Bronchial epithelial cell (primary cell): Measurements from ENCODE around the gene SLIRP. TPM values are rescaled to one million over a fixed set of nuclear protein-coding genes. Genes with fewer than 3 reads are reported as not detected.
A peak's percentile ranks its signal among the peaks of the same experiment; 100 is the strongest.

Source experiments
- DNase-seq: peaks from one replicate; pipeline ENCODE4 v3.0.0-alpha.2; 2010; ENCODE audit warnings: low read depth
- FAIRE-seq: peaks from 2 replicates; lab custom pipeline; 2011; peaks lifted over from hg19 to GRCh38; lab: Jason Lieb, UNC
- H3K27me3 ChIP-seq: 2 replicates; pipeline ENCODE4 v1.5.1; 2011; ENCODE audit warnings: low read length; ENCODE audit not compliant: control insufficient read depth, insufficient read depth
- H3K36me3 ChIP-seq: 2 replicates; pipeline ENCODE4 v1.5.1; 2011; ENCODE audit warnings: low read length; ENCODE audit not compliant: control insufficient read depth, insufficient read depth
- H3K4me3 ChIP-seq: 2 replicates; pipeline ENCODE4 v1.5.1; 2011; ENCODE audit warnings: mild to moderate bottlenecking, low read depth, low read length, control low read depth
- total RNA-seq: library from RNA; depleted of rRNA; stranded (reverse); fragments of >200 nt; gene quantifications from 2 replicates; pipeline ENCODE4 v1.2.1, GENCODE V29; 2014
- TF ChIP-seq, protein P1 (sequence below): IDR thresholded peaks from 2 replicates; pipeline ENCODE4 v1.5.1; 2011; ENCODE audit warnings: mild to moderate bottlenecking, moderate library complexity, low read length, control low read depth, inconsistent platforms; ENCODE audit not compliant: insufficient read depth, severe bottlenecking

Gene SLIRP
- total RNA-seq, 1 donor from 2014 or later, result 118 TPM

DNA sequence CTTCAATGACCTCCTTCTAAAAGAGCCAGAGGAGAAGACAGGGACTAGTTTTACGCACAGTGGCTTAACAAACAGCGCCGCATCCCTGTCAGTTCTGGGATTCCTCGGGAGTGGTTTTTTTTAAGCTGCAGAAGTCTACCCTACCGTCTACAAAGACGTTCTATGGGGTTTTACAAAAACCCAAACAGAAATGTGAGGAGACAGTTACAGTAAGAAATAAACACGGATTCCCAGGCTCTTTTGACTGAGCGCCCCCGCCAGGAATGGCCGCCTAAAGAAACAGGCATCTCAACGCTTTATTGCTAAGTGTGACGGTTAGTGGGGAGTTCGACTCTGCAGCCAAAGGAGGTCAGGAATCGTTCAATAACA lies 564 bp upstream of the SLIRP start:
- TF ChIP-seq, protein P1, sequence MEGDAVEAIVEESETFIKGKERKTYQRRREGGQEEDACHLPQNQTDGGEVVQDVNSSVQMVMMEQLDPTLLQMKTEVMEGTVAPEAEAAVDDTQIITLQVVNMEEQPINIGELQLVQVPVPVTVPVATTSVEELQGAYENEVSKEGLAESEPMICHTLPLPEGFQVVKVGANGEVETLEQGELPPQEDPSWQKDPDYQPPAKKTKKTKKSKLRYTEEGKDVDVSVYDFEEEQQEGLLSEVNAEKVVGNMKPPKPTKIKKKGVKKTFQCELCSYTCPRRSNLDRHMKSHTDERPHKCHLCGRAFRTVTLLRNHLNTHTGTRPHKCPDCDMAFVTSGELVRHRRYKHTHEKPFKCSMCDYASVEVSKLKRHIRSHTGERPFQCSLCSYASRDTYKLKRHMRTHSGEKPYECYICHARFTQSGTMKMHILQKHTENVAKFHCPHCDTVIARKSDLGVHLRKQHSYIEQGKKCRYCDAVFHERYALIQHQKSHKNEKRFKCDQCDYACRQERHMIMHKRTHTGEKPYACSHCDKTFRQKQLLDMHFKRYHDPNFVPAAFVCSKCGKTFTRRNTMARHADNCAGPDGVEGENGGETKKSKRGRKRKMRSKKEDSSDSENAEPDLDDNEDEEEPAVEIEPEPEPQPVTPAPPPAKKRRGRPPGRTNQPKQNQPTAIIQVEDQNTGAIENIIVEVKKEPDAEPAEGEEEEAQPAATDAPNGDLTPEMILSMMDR, result peak; percentile 53
- H3K27me3 ChIP-seq, result no peaks in the 10 kb centered on the region
- DNase-seq, result peak; percentile 37
- H3K36me3 ChIP-seq, result peaks cover 5% of the 10 kb centered on the region
- H3K4me3 ChIP-seq, result peak overlapping the region; percentile 97
- no peak for FAIRE-seq

DNA sequence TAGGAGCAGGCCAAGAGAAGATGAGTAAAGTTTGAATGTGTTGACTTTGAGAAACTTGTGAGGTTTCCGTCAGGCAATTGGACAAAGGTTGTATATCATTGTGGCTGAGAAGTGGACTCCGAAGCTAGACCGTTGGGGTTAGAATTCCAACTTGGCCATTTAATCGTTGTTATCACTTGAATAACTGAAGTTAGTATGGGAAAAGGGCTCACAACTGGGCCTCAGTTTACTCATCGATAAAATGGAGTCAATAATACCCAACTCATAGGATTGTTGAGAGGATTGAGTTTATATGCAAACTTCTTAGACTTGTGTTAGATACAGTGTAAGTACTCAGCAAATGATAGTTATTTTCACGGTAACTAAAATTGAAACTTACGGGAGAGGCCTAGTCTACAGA lies 846 bp downstream of the SLIRP start:
- Histone ChIP-seq H3K4me3 (peak overlapping the region; percentile 97), H3K36me3 (peaks cover 5% of the 10 kb centered on the region), H3K27me3 (no peaks in the 10 kb centered on the region)
- FAIRE-seq (no peak), DNase-seq (no peak)
- TF ChIP-seq, protein P1, result no peak

DNA sequence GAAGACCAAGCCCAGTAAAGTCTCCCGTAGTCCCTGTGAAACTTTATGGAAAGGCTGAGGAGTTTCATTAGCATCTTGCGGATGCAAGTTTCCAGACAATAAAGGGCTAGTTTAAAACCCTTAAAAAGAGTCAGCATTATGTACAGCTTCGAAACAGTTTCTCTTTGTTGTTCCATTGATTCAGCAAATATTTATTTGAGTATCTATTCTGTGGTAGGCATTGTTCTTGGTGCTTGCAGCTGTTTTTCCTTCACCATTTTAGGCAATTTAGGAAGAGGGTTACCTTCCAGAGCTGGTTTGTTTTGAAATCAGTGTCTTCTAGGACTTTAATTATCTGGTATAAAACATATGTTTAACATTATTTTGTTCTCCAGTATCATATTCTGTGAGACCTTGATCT lies 1.5 kb downstream of the SLIRP start:
- FAIRE-seq (no peak), DNase-seq (no peak)
- no peaks in the 10 kb centered on the region for H3K27me3 ChIP-seq
- H3K36me3 ChIP-seq, result peaks cover 4% of the 10 kb centered on the region
- H3K4me3 ChIP-seq, result no peak overlapping the region
- TF ChIP-seq, protein P1, result no peak

DNA sequence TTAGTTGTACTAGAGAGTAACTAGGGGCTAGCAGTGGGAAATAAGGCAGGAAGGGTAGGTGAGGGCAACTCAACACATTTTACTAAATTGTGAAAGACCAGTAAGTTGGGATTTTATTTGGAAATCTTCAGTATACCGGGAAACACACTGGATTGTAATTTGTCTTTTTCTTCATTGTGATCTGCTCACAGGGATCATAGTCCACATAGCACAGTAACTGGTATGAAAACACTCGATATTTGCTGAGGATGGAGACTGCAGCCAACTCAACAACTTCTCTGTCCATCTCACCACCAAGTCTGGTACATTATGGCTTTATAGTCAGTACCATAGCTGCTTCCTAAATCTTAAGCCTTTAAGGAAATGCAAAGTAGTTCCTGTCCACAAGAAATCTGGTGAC lies 2.5 kb downstream of the SLIRP start:
- no peak overlapping the region for H3K4me3 ChIP-seq
- TF ChIP-seq, protein P1, result no peak
- H3K36me3 ChIP-seq, result peaks cover 7% of the 10 kb centered on the region
- FAIRE-seq (no peak), DNase-seq (no peak)
- H3K27me3 ChIP-seq, result no peaks in the 10 kb centered on the region

DNA sequence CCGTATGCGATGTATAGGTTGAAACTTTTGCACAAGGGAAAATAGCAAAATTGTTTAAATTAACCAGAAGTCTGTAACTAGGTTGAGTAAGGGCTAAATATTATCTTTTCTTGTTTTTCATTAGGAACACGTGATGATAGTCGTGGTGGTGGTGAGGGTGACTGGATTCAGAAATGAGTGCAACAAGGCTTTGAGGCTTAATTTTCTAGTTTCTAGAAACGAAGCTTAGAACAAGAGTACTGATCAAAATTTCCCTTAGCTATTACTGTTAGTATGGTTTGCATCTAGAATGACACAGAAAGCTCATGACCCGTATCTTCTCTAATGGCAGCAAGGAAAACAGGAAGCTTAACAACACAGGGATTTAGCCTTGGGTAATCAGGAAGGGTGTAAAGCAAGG lies 7.0 kb downstream of the SLIRP start:
- FAIRE-seq (no peak), DNase-seq (no peak)
- TF ChIP-seq, protein P1, result no peak
- Histone ChIP-seq H3K4me3 (no peak overlapping the region), H3K36me3 (peaks cover 10% of the 10 kb centered on the region), H3K27me3 (no peaks in the 10 kb centered on the region)

DNA sequence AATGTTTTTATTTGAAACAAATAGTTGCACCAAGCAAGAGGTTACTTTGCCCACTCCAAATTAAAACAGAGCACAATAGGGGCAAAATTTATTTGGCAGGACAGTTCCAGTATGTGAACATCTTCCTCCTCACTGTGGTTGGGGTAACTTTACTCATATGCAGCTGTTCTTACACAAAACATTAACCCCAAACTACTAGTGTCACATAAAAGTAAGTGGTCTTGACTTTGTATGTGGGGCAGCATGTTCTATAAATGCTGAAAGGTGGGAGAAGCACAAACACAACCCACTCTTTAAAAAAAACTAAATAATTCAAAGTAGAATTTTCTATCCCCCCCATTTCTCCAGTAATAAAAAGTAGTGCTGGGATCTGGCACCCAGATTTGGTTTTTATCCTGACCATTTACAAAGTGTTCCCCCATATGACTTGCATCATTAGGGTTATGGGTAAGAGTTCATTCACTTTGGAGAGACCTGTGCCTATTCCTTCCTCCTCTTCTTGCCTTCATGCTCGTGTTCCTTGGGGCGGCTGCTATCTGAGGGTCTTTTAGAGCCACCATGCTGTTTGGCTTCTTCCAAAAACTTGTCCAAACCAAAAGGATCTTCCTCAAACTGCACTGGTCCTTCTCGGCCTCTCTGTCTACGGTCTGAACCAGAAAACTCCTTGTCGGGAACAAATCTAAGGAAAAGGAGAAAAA lies 9.9 kb downstream of the SLIRP start:
- TF ChIP-seq, protein P1, result no peak

More for the DNA sequence above, 9.9 kb downstream of the SLIRP start:
- peaks cover 8% of the 10 kb centered on the region for H3K36me3 ChIP-seq
- FAIRE-seq (no peak), DNase-seq (no peak)
- no peaks in the 10 kb centered on the region for H3K27me3 ChIP-seq
- H3K4me3 ChIP-seq, result no peak overlapping the region
